Daoy (cell line): ENCODE results near the gene INPP4A. TPM values are rescaled to one million over a fixed set of nuclear protein-coding genes. Genes with fewer than 3 reads are reported as not detected.
A peak's percentile ranks its signal among the peaks of the same experiment; 100 is the strongest.

Experiments used
- DNase-seq: peaks from one replicate; pipeline ENCODE4 v3.0.0-alpha.2; 2015; ENCODE audit warnings: low read depth
- total RNA-seq: library from RNA; depleted of rRNA; stranded (reverse); fragments of >200 nt; shearing (Covaris generic); gene quantifications from 2 replicates; pipeline ENCODE4 v1.2.3, GENCODE V29; 2014

Gene INPP4A
- total RNA-seq, 1 experiment from 2014 or later: 10.1 TPM

DNA sequence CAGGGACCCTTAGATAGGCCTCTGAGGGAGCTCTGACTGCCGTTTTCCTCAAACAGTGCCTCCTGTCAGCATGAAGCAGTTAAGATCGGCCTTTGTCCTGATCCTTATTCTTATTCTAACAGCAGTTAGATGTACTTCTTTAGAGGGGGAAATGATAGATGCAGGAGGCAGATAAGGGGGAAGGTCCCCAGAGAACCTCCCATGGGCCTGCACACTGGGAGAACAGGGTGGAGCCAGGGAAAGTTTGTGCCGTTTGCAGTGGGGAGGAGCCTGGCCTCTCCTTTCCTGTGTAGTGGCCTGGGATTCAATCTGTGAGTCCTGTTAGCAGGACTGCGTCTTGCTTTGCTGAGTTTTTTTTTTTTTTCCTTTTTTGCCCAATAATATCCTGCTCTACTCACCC, 7.9 kb upstream of the INPP4A start:
- no peak for DNase-seq

DNA sequence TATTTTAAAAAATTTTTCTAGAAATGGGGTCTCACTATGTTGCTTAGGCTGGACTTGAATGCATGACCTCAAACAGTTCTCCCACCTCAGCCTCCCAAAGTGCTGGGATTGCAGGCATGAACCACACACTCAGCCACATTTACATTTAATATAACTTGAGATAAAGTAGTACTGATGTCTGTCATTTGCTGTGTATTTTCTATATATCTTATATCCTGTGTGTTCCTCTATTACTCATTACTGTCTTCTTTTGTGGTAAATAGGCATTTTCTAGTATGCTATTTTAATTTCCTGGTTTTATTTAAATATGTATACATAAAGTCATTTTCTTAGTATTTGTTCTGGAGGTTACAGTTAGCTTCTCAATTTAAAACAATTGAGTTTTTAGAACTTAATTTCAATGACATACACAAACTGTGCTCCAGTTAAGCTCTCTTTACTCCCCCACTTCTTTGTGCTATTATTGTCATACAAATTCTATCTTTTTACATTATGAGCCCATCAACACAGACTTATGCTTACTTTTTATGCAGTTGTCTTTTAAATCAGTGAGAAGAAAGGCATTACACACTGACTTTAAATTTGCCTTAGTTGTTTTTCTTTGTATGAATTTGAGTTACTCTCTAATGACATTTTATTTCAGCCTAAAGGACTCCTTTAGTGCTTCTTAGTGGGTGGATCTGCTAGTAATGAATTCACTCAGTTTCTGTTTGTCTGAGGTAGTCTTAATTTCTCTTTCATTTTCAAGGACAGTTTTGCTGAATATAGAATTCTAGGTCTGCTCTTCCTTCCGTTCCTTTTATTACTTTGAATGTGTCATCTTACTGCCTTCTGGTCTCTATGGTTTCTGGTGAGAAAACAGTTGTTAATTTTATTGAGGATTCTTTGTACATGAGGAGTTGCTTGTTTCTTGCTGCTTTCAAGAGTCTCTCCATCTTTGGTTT, 6.2 kb upstream of the INPP4A start:
- DNase-seq: no peak

DNA sequence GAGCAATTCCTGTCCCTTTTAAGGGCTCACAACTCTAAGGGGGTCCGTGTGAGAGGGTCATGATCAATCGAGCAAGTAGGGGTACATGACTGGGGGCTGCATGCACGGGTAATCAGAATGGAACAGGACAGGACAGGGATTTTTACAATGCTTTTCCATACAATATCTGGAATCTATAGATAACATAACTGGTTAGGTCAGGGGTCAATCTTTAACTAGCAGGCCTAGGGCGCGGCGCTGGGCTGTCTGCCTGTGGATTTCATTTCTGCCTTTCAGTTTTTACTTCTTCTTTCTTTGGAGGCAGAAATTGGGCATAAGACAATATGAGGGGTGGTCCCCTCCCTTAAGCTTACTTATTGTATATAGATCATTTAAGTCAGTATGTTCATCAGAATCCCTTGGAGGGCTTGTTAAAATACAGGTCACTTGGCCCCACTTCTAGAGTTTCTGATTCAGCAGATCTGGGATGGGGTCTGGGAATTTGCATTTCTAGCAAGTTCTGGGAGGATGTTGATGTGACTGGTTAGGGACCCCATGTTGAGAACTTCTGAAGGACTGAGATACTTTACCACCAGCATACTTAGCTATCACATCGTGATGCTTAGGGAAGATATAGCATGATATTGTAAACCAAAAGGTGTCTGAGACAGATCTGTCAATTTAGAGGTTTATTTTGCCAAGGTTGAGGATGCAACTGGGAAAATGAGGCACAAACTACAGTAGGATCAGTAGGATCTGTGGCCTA, 2.8 kb upstream of the INPP4A start:
- DNase-seq: no peak

DNA sequence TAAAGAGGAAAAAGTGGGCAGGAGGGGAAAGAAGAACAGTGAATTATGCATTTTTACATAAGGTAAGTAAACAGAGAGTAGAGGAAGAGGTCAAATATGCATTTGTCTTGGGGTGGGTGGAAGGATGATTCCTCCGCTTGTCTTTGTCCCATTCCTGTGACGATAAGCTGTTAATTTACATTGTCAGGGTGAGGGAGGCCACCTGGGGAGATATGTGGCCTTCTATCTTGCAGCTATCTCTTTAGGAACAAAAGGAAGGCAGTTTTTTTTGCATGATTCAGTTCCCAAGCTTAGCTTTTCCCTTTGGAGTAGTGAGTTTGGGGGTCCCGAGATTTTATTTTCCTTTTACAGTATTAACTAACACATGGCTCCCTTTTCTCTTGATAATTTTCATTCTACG, 2.2 kb upstream of the INPP4A start:
- no peak for DNase-seq

DNA sequence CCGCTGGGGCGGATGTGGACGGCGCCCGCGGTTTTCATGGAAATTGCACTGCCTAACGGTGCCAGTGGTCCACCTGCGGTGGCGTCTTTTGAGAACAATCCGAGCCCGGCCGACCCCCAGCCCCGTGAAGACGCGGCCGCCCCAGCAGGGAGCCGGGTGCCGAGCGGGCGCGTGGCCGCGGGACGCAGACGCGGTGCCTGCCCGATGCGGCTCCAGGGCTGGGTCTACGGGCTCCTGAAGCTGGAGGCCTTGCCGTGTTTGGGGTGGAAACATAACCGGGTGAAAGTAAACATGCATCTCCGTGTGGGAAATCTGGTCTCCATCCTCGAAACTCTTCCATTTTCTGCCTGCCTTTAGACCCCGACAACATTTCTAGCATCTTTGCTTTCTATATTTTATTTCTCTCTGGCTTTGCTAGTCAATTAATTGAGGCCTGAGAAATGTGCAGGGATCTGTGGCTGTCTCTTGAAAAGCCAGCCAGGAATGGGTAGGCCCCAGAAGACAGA, 572 bp downstream of the INPP4A start:
- no peak for DNase-seq

DNA sequence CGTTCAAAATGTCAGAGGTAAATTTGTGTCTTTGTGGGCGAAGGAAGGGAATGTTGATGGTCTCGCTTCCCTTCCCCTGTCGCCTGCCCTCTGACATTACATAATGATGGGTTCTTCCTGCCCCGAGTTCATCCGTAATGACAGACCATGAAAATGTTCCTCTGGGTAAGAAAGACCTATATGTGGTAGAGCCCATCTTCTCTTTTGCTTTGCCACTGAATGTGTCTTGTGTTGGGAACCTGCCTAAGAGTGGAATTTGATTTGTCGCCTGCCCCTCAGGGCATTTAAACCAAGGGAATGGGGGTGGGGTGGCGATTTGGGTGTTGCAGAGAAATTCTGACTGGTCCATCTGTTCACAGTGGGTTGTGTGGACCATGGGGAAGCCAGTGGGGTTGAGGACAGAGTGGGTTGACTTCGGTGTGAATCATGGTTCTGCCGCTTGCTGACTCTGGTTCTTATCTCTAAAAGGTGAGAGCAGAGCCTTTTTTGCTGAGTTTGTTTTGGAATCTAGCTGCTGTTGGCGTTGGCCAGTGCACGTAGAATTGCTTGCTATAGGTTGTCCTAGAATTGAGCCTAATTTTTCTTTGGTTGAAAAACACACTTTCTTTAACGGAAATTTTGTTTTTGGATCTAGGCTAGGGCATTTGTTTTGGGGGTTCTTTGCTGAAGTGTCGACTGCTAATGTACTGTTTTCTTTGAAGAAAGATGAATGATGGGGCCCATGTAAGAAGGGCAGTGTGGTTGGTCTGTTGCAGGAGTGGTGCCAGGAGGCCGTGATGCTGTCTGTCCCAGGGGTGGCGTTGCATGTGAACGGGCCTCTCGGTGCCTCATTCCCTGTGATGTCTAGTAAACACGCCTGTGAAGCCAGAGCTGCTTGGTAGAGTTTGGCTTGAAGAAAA, 1.3 kb downstream of the INPP4A start:
- no peak for DNase-seq

DNA sequence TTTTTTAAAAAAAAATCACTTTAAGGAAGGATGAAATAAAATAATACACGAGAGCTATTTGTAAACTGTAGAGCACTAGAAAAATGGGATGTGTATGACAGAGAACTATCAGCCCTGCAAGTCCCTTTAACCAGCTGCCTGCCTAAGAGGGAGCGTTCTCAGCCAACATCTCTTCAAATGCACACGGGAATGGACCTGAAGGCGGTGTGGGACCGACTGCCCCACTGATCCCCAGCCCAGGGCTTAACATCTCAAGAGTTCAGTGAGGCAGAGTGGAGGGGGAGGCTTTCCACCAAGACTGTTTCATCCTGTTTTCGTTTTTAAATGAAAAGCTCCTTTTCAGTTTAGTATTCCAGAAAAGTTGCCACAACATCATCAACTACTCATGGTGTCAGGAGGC, 2.2 kb downstream of the INPP4A start:
- DNase-seq: no peak

DNA sequence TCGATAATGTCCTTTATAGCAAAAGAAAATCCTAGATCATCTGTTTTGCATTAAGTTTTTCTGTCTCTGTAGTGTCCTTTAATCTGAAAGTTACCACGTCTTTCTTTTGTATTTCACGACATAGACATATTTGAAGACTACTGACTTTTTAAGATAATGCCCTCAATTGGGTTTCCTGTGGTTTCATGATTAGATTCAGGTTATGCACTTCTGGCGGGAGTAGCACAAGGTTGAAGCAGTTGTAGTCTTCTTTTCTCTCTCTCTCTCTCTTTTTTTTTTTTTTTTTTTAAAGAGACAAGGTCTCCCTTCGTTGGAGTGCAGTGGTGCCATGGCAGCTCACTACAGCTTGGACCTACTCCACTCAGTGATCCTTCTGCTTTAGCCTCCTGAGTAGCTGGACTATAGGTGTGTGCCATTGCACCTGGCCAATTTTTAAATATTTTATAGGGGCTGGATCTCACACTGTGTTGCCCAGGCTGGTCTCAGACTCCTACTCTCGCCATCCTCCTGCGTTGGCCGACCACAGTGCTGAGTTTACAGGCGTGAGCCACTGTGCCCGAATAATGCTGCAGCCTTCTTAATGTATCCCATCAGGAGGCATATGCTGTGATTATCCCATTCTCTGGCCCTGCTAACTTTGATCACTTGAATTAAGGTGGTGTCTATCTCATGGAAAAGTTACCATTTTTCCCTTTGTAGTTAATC, 3.9 kb downstream of the INPP4A start:
- DNase-seq: no peak

DNA sequence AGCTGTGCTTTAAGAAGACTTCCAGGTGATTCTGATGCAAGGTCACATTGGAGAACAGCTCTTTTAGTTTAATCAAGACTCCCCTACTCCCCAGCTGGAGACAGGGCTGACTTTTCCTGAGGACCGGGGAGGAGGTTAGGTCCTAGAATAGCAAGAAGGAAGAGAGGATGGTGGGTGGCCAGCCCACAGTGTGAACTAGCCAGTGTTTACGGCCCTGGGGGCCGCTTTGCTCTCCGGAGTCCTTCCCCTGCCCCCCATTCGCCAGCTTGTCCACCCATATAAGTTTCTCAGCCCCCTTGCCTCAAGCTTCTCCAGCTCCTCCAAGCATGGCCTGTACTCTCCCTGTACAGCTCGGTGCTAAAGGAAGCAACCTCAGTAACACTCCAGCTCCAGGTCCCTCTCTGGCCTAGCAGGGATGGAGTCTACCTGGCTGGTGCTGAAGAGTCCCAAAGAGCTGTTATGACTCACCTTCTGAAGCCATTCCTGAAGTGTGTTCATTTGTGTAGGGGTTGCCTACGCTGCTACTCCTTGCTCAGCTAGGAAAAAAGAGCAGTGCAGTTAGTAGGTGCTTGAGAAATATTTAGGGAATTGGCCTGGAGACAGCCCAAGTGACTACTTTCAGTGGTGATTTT, 7.9 kb downstream of the INPP4A start:
- DNase-seq: no peak

DNA sequence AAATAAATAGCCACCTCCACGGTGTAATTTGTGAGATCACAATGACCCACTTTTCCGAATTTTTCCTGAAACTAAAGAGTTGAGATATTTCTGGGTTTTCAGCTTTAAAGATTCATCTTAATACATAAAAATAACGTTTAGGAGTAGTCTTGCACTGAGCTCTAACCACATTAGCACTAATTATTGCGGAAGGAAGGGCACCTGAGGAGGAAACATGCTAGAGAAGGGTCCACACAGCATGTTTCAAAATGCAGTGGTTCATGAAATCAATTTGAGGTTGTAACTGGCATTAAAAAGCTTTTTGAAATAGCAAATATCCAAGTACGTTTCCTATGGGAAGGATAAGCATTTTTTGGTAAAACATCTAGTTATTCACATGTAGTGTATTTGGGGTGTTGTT, 8.4 kb downstream of the INPP4A start:
- no peak for DNase-seq

DNA sequence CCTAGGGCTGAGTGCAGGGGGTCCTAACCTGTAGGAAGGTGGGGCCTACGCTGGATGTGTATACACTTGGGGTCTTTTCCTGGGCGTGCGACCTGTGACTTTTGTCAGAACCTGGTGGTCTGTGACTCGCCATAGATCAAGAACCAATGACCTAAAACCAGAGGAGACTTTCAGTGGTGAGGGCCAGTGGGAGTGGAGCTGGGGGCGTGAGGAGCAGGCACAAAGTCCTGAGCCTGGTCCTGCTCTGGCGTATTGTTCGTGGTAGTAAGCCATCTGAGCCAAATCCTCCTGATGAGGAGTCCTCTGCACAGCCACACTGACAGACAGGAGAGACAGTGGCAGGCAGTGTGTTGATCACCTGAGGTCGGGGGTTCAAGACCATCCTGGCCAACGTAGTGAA, 8.9 kb downstream of the INPP4A start:
- no peak for DNase-seq

DNA sequence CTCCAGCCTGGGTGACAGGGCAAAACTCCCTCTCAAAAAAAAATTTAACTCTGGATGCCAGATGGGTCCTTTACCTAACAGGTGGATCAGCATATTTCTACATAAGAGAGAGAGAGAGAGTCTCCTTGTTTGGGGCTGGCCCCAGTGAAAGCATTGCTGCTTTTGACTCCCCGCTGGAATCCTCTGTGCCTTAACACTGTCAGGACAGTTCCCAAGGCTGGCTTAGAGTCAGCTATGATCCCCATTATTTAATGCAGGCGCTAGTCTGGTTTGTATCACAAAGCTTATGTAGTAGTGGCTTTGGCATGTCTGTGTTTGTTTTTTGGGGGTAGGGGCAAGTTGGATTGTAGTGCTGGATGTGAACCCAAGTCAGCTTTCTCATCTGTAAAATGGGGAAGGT, 9.4 kb downstream of the INPP4A start:
- no peak for DNase-seq

DNA sequence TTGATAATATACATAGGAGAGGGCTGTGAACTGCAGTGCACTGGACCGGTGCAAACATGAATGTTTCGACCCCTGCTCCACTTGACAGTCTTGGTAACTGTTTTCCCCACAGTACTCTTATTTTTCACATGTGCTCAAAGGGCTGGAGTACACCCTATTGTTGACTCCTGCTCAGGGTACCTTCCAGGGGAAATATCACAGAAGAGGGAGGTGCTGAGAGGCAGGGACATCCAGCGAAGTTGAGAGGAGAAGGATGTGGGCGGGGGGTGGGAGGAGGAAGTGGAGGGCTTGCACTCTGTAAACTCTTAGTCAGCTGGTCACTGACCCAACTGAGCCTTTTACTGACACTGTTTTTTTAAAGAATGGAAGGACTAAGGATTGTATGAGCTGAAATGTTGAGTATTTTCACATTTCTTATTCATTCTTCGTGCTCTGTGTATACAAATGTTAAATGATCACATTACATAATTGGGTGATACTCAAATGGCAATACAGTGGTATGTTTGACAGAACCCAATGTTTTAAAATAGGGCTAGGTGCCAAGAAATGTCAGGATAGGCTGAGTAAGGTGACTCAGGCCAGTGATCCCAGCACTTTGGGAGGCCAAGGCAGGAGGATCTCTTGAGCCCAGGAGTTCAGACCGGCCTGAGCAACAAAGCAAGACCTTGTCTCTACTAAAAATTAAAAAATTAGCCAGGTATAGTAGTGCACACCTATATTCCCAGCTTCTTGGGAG, 10.0 kb downstream of the INPP4A start:
- peak; percentile 38 for DNase-seq

DNA sequence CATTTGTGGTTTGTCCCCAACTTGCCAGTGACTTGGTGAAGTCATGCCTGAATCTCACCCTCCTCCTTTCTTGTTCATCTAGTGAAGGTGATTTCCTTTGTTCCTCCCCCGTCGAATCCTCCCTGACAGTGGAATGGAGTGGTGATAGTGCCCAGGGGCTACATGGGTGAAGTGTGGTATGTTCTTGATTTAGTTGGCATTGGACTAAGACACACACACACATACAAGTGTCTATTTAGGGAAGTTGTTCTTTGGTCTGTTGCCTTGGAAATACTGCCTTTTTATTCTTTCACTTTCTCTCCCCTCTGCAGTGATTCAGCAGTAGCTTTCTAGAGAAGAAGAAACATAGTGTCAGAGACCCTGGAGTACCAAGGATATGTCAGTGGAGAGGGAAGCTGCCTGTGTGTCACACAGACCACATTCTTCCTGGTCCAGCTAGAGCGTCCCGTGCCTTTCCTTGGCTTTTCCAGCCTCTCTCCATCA, 10.9 kb downstream of the INPP4A start:
- no peak for DNase-seq

DNA sequence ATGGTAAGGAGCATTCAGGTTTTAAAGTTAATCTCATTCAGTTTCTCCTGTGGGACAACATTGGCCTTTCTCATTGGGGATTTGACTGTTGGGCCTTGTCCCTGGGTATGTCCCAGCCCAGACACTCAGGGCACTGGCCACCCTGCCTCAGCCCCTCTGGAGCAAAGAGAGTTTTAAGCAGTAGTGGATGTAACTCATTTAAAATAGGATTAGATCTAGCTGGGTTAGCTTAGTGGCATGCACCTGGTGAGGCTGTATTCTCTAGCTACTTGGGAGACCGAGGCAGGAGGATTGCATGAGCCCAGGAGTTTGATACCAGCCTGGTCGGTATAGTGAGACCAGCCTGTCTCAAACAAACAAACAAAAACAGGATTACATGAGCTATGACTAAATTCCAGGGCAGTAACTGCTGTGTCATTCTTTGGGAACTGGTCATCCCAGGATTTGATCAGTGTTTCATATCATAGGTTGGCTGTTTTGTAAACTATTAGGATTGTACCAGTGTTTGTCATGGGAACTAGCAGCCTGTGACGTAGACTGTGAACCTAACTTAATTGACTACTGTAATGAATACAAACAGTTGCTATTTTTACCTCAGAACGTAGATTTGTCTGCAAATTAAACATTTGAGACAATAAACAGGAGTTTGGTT, 12.5 kb downstream of the INPP4A start:
- peak; percentile 29 for DNase-seq

DNA sequence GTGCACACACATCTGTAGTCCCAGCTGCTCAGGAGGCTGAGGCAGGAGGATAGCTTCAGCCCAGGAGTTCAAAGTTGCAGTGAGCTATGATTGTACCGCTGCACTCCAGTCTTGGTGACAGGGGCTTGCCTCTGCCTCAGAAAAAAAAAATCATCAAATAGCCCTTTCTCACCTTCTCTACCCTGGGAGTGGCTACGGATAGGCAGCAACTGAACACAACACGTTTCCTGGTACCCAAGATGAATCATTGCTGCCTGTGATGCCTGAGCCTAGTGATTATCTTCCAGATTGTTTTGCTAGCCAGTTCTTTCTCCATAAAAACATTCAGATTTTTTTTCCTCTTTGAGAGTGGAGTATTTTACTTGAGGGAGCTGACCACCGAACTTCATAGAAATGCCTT, 13.5 kb downstream of the INPP4A start:
- peak; percentile 25 for DNase-seq

DNA sequence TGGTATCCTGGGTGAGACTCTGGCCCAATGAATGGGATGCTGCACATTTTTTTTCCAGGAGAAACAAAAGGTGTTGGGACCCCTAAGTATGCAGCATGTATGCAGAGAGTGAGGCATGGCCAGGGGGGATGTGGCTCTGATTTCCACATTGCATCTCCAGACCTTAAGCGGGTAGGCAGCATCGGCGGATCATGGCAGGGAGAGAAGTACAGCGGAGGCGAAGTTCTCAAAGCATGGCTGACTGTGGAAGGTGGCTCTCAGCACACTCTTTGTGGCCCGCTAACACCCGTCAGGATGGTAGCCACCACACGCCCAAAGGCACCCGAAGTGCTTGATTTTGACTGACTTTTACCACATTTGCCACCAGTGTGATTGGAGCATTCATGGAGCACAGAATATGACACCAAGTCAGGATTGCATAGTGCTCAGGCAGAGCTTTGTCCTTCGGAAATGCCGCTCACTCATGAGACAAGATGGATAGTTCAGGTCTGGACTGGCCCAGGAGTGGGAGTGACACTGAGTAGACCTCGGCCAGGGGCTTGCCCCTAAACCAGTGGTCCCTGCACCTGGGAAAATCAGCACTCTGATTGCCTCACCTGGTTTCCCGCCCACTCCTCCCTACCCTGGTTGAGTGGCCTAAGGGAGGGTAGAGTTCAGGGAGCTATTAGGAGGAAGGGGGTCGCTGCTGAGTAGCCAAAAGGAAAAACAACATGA, 14.2 kb downstream of the INPP4A start:
- no peak for DNase-seq

DNA sequence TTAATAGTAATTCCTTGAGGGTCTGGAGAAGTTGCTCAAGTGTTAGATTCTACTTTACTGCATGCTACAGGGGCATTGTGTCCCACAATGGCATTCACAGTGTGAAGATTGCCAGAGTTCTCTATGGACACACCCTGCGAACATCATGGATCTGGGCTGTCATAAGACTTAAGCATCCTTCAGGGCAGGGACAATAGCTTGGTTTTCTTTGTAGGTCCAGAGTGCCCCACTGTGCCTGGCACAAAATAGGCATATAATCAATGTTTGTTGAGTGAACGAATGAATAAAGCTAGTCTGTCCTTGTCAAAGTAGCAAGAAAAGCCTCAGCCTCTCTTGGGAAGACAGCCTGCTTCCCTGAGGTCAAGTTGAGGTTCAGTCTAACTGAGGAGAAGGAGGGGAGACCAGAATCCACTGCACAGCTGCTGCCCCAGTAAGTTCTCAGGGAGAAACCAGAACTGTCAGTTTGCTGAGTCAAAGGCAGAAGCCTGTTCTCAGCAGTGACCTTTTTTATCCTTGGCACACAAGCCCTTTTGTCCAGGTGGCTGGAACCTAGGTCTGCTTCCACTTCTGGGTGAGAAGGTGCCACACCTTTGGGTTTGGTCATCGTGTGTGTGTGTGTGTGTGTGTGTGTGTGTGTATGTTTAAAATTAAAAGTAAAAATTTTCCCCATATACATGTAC, 15.0 kb downstream of the INPP4A start:
- no peak for DNase-seq
